Measurements from ENCODE around the gene SOX10.

Gene SOX10

GRCh38 chr22:38032681-38033521, 48.5 kb upstream of the SOX10 start (continued):
- no peak for TF ChIP-seq ZNF274 (IDR thresholded peaks at IDR 0.05; ENCODE audit: low read length)
- no peak for TF ChIP-seq ZNF274 (tag by site-specific recombination; IDR thresholded peaks at IDR 0.05; ENCODE audit: borderline replicate concordance)
- peak; percentile 48; the same call in 1 of the 2 replicates for TF ChIP-seq ZNF121 (tag by site-specific recombination; IDR thresholded peaks at IDR 0.05)
- TF ChIP-seq BCL11A (tag by site-specific recombination; IDR thresholded peaks at IDR 0.05; ENCODE audit: low read depth), result peak; percentile 88
- no peak for TF ChIP-seq ZNF248 (tag by site-specific recombination; IDR thresholded peaks at IDR 0.05)
- TF ChIP-seq ZNF548 (tag by site-specific recombination; IDR thresholded peaks at IDR 0.05), result no peak
- TF ChIP-seq ZNF114 (tag by site-specific recombination; IDR thresholded peaks at IDR 0.05), result no peak
- TF ChIP-seq ZNF555 (tag by site-specific recombination; conservative IDR thresholded peaks at IDR 0.05), result no peak
- no peak for TF ChIP-seq KLF7 (tag by site-specific recombination; IDR thresholded peaks at IDR 0.05; ENCODE audit: borderline replicate concordance)
- no peak for TF ChIP-seq ZNF175 (tag by site-specific recombination; IDR thresholded peaks at IDR 0.05)
- no peak for TF ChIP-seq AEBP2 (tag by site-specific recombination; IDR thresholded peaks at IDR 0.05; ENCODE audit: borderline replicate concordance)
- no peak for TF ChIP-seq SP3 (tag by site-specific recombination; IDR thresholded peaks at IDR 0.05)
- TF ChIP-seq ZNF785 (tag by site-specific recombination; IDR thresholded peaks at IDR 0.05), result no peak
- TF ChIP-seq ZNF629 (tag by site-specific recombination; IDR thresholded peaks at IDR 0.05), result peak; percentile 98
- TF ChIP-seq ZNF645 (tag by site-specific recombination; IDR thresholded peaks at IDR 0.05), result no peak
- no peak for TF ChIP-seq ZNF202 (tag by site-specific recombination; IDR thresholded peaks at IDR 0.05; ENCODE audit: borderline replicate concordance)
- TF ChIP-seq ZNF624 (tag by site-specific recombination; IDR thresholded peaks at IDR 0.05), result no peak
- no peak for TF ChIP-seq ZSCAN4 (tag by site-specific recombination; IDR thresholded peaks at IDR 0.05)
- TF ChIP-seq OVOL3 (tag by site-specific recombination; IDR thresholded peaks at IDR 0.05), result no peak
- TF ChIP-seq ZBTB17 (tag by site-specific recombination; IDR thresholded peaks at IDR 0.05), result peak; percentile 67
- TF ChIP-seq ZNF488 (tag by site-specific recombination; IDR thresholded peaks at IDR 0.05), result peak; percentile 82; the same call in 1 of the 2 replicates
- 0 out of 2 replicates have a peak, but pooled peaks have one; percentile 58 for TF ChIP-seq ZNF391 (tag by site-specific recombination; IDR thresholded peaks at IDR 0.05; ENCODE audit: borderline replicate concordance, low read depth)
- no peak for TF ChIP-seq PRDM2 (tag by site-specific recombination; IDR thresholded peaks at IDR 0.05; ENCODE audit: borderline replicate concordance)
- TF ChIP-seq MEIS1 (CRISPR knock-in tag; IDR thresholded peaks at IDR 0.05; ENCODE audit: borderline replicate concordance), result no peak
- TF ChIP-seq ZNF311 (tag by site-specific recombination; IDR thresholded peaks at IDR 0.05; ENCODE audit: borderline replicate concordance), result no peak
- TF ChIP-seq ZNF398 (tag by site-specific recombination; IDR thresholded peaks at IDR 0.05), result peak; percentile 93
